Stimulated activated CD4-positive, alpha-beta T cell treated with anti-CD3 and anti-CD28 coated beads, Interleukin-4, amount 100 ng/mL, for 1 hour (primary cell): Measurements from ENCODE around the gene LDB3.

Experiments used
- DNase-seq: peaks from one replicate; pipeline ENCODE4 v3.0.0-alpha.2; 2020

Gene LDB3

DNA sequence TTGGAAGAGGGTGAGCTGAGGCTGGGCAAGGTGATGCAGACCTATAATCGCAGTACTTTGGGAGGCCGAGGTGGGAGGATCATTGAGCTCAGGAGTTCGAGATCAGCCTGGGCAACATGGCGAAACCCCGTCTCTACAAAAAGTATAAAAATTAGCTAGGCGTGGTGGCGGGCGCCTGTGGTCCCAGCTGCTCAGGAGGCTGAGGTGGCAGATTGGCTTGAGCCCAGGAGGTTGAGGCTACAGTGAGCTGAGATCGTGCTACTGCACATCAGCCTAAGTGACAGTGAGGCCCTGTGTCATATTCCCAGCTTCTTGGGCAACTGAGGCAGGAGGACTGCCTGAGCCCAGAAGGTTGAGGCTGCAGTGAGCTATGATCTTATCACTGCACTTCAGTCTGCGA is 101.7 kb downstream of the LDB3 start:
- no peak for DNase-seq

GRCh38 chr10:86770412-86770960 is 102.2 kb downstream of the LDB3 start:
- no peak for DNase-seq

DNA sequence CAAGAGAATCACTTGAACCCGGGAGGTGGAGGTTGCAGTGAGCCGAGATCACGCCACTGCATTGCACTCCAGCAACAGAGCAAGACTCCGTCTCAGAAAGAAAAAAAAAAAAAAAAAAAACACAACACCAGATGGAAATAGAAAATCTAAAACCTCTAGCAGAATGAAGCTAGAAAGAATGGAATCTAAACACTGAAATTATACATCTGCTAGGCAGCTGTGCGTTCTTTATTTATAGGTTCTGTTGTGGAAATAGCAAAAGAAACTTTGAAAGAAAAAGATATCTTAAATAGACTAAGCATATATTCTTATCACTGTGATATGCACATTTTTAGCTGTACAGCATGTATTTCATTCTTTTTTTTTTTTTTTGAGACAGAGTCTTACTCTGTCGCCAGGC is 105.2 kb downstream of the LDB3 start:
- DNase-seq = no peak

- no peak for DNase-seq
Measured at GRCh38 chr10:86775056-86775869, 107.0 kb downstream of the LDB3 start.

DNA sequence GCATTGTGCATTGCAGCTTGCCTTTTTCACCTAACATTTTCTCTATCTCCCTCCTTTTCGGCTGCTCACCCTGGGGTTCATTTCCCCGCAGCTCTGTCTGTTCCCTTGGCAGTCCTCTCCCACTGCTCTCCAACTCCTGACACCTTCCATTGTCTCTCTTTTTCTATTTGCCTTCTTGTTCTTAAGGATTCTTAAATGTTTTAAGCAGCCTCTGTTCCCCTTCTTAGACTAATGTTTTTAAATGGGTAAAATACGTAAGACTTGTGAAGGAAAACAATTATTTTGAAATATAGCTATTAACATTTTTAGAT is 107.5 kb downstream of the LDB3 start:
- no peak for DNase-seq

DNA sequence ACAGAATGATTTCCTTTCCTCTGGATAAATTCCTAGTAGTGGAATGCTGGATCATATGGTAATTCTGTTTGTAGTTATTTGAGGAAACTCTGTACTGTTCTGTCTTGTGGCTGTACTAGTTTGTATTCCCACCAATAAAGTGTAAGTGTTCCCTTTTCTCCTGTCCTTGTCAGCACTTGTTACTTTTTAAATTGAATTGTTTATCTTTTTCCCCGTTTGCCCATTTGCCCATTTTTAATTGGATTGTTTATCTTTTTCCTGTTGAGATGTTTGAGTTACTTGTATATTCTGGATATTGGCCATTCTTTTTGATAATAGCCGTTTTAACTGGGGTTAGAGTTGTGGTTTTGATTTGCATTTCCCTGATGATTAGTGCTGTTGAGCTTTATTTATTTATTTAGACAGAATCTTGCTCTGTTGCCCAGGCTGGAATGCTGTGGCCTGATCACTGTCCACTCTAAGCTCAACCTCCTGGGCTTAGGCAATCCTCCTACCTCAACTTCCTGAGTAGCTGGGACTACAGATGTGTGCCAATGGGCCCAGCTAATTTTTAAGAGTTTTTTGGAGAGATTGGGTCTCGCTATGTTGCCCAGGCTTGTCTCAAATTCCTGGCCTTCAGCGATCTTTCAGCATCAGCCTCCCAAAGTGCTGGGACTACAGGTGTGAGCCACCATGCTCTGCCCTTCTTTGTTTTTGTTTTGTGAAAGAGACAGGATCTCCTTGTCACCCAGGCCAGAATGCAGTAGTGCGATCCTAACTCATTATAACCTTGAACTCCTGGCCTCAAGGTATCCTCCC is 111.1 kb downstream of the LDB3 start:
- DNase-seq = no peak

- DNase-seq = no peak
Measured at GRCh38 chr10:86782701-86783418, 114.5 kb downstream of the LDB3 start.

GRCh38 chr10:86785037-86785436 is 116.7 kb downstream of the LDB3 start:
- DNase-seq = no peak
